HCT116 (cell line): Measurements from ENCODE around the gene AQP12B. TPM values are rescaled to one million over a fixed set of nuclear protein-coding genes. Genes with fewer than 3 reads are reported as not detected.

ENCODE experiments used
- ATAC-seq: fragments of 200-7000 bp; cut with Tn5 transposase; 2 replicates; pipeline ENCODE4 v1.9.1; 2020; ENCODE audit warnings: mild to moderate bottlenecking, moderate library complexity
- BruUV-seq: library from RNA; stranded (reverse); fragments of 400-500 nt; replicated peaks from 2 replicates; lab custom pipeline; 2021; lab: Mats Ljungman, UMichigan
- CTCF ChIA-PET: fragments of 300-600 bp; sonication (Branson Sonifier 250); formaldehyde crosslinking; loops from one replicate; lab custom pipeline; 2021; ENCODE audit warnings: antibody characterized with exemption; lab: Charles Lee
- POLR2A ChIA-PET: fragments of 300-600, 350-600 bp; sonication (Branson Sonifier 250); formaldehyde crosslinking; loops from one replicate; lab custom pipeline; 2021; ENCODE audit warnings: antibody characterized with exemption; lab: Charles Lee
- RAD21 ChIA-PET, 2 experiments: fragments of 300-600 bp; sonication (Branson Sonifier 250); formaldehyde crosslinking; loops; one replicate each; lab custom pipeline; 2023; ENCODE audit warnings: low total read pairs in 2 of 2; ENCODE audit not compliant: uncharacterized antibody in 2 of 2, unreplicated experiment in 2 of 2, low non-redundant PET in 1 of 2; lab: Charles Lee
- DNase-seq: peaks from one replicate; pipeline ENCODE4 v3.0.0-alpha.2; 2010; ENCODE audit warnings: low read depth, low spot score
- H2AFZ ChIP-seq: fragments of 200-600 bp; shearing (Covaris generic), sonication (generic); 2 replicates; pipeline ENCODE4 v1.6.1; 2017; ENCODE audit warnings: low read depth, mixed run types, mixed read lengths, antibody characterized with exemption, low read length; ENCODE audit not compliant: poor library complexity, severe bottlenecking
- H3K27ac ChIP-seq: 2 replicates; pipeline ENCODE4 v1.5.1; 2012; ENCODE audit warnings: low read depth, low read length
- H3K27me3 ChIP-seq: fragments of 200-600 bp; sonication (generic); 2 replicates; pipeline ENCODE4 v1.6.1; 2016; ENCODE audit warnings: mixed run types, low read length, mixed read lengths; ENCODE audit not compliant: insufficient read depth
- H3K36me3 ChIP-seq, 2 experiments: fragments of 200-500 bp in 1 of 2; fragments of 200-600 bp in 1 of 2; sonication (Bioruptor generic) in 1 of 2; sonication (generic) in 1 of 2; 2 replicates each; pipeline versions ENCODE4 v1.5.1 to v1.6.1; 2014 to 2016; ENCODE audit warnings: low read length in 2 of 2, inconsistent platforms in 1 of 2, mixed read lengths in 1 of 2, mixed run types in 1 of 2; ENCODE audit not compliant: insufficient read depth in 2 of 2, control insufficient read depth in 1 of 2
- H3K4me1 ChIP-seq, 2 experiments: fragments of 200-600 bp in 1 of 2; sonication (generic) in 1 of 2; 2 replicates each; pipeline versions ENCODE4 v1.5.1 to v1.6.1; 2012 to 2017; ENCODE audit warnings: low read length in 2 of 2, inconsistent platforms in 1 of 2, mild to moderate bottlenecking in 1 of 2, mixed read lengths in 1 of 2, mixed run types in 1 of 2, moderate library complexity in 1 of 2; ENCODE audit not compliant: insufficient read depth in 2 of 2, control insufficient read depth in 1 of 2
- H3K4me2 ChIP-seq: fragments of 200-600 bp; sonication (generic); 2 replicates; pipeline ENCODE4 v1.6.1; 2017; ENCODE audit warnings: mixed run types, low read length, mixed read lengths
- H3K4me3 ChIP-seq, 2 experiments: fragments of 200-600 bp in 1 of 2; sonication (generic) in 1 of 2; replicated peaks in 1 of 2; 2 replicates each; pipeline ENCODE4 v1.5.1; 2011 to 2016; ENCODE audit warnings: low read length in 2 of 2, control low read depth in 1 of 2, low read depth in 1 of 2, mild to moderate bottlenecking in 1 of 2, mixed read lengths in 1 of 2, mixed run types in 1 of 2
- H3K79me2 ChIP-seq: fragments of 200-600 bp; sonication (generic); 2 replicates; pipeline ENCODE4 v1.6.1; 2017; ENCODE audit warnings: mild to moderate bottlenecking, mixed run types, low read length, moderate library complexity, mixed read lengths; ENCODE audit not compliant: insufficient read depth
- H3K9ac ChIP-seq: fragments of 200-600 bp; sonication (generic); 2 replicates; pipeline ENCODE4 v1.6.1; 2016; ENCODE audit warnings: low read length, mixed read lengths
- H3K9me2 ChIP-seq: fragments of 200-600 bp; sonication (generic), shearing (Covaris generic); 2 replicates; pipeline ENCODE4 v1.6.1; 2017; ENCODE audit warnings: mixed run types, mild to moderate bottlenecking, moderate library complexity; ENCODE audit not compliant: insufficient read depth
- H3K9me3 ChIP-seq, 2 experiments: fragments of 200-500 bp in 1 of 2; fragments of 200-600 bp in 1 of 2; sonication (Bioruptor generic) in 1 of 2; sonication (generic) in 1 of 2; 2 replicates each; pipeline ENCODE4 v1.6.1; 2014 to 2017; ENCODE audit warnings: low read length in 2 of 2, mixed read lengths in 2 of 2, inconsistent platforms in 1 of 2, low read depth in 1 of 2, mild to moderate bottlenecking in 1 of 2, mixed run types in 1 of 2, moderate library complexity in 1 of 2; ENCODE audit not compliant: control insufficient read depth in 1 of 2, insufficient read depth in 1 of 2
- H4K20me1 ChIP-seq: fragments of 200-600 bp; sonication (generic), shearing (Covaris generic); 2 replicates; pipeline ENCODE4 v1.6.1; 2017; ENCODE audit warnings: mixed run types, mild to moderate bottlenecking, moderate library complexity; ENCODE audit not compliant: insufficient read depth
- CBX3 ChIP-seq: IDR thresholded peaks from 2 replicates; pipeline ENCODE4 v1.6.1; 2012; ENCODE audit warnings: low read depth
- ELF1 ChIP-seq: IDR thresholded peaks from 2 replicates; pipeline ENCODE4 v1.6.1; 2012; ENCODE audit warnings: low read depth, borderline replicate concordance
- EZH2phosphoT487 ChIP-seq: fragments of 200-600 bp; IDR thresholded peaks from 2 replicates; pipeline ENCODE4 v1.6.1; 2018; ENCODE audit warnings: antibody characterized with exemption, borderline replicate concordance
- FOSL1 ChIP-seq: IDR thresholded peaks from 2 replicates; pipeline ENCODE4 v1.6.1; 2012; ENCODE audit warnings: low read depth
- RAD21 ChIP-seq: IDR thresholded peaks from 2 replicates; pipeline ENCODE4 v1.6.1; 2012; ENCODE audit warnings: low read depth, mild to moderate bottlenecking
- SIN3A ChIP-seq: IDR thresholded peaks from 2 replicates; pipeline ENCODE4 v1.6.1; 2012; ENCODE audit warnings: low read depth
- TCF7L2 ChIP-seq: IDR thresholded peaks from 2 replicates; pipeline ENCODE4 v1.7.0; 2011; ENCODE audit warnings: borderline replicate concordance, inconsistent platforms; ENCODE audit not compliant: insufficient read depth, insufficient read length; ENCODE audit errors: extremely low read depth
- YY1 ChIP-seq: IDR thresholded peaks from 2 replicates; pipeline ENCODE4 v1.6.1; 2011; ENCODE audit warnings: low read length, low read depth, moderate library complexity, mild to moderate bottlenecking; ENCODE audit not compliant: insufficient replicate concordance; ENCODE audit errors: extremely low read depth
- ZNF274 ChIP-seq: fragments of 200-500 bp; sonication (Bioruptor generic); IDR thresholded peaks from 2 replicates; pipeline ENCODE4 v1.6.1; 2014; ENCODE audit warnings: mild to moderate bottlenecking, low read depth, low read length, inconsistent platforms
- intact Hi-C: fragments of 100-400 bp; cut with micrococcal nuclease; formaldehyde crosslinking; loops from 2 replicates; pipeline ENCODE4 v1.10.0; 2022
- total RNA-seq: library from RNA; stranded (reverse); gene quantifications from one replicate; pipeline ENCODE4 v1.2.1, GENCODE V29; 2021; ENCODE audit not compliant: unreplicated experiment
- TF ChIP-seq, protein P1 (sequence below): IDR thresholded peaks from 2 replicates; pipeline ENCODE4 v1.6.1; 2012
- TF ChIP-seq, protein P2 (sequence below): IDR thresholded peaks from 2 replicates; pipeline ENCODE4 v1.6.1; 2011; ENCODE audit warnings: mild to moderate bottlenecking, low read length, moderate library complexity; ENCODE audit not compliant: insufficient replicate concordance; ENCODE audit errors: extremely low read depth

The AQP12B gene
- total RNA-seq, 1 experiment from 2014 or later = not detected

DNA sequence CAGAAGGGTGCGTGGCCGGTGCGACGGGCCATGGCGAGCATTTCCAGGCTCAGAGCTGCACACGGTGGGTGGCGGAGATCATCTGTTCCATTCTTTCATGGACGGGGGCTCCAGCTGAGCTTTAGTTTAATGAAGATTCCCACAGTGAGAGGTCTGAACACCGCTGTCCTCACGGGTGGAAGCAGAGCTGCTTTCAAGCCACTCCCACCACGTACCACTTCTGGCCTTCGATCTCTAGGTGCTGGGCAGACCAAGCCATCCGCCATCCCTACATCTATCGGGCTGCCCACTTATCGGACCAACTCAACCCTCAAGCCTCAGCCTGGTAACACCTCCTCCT lies 38.9 kb downstream of the AQP12B start:
- no peak for DNase-seq
- Histone ChIP-seq H3K9me3 (no peaks in the 10 kb centered on the region), H3K4me3 (no peak overlapping the region), H3K36me3 (no peaks in the 10 kb centered on the region), H3K4me1 (no peaks in the 10 kb centered on the region), H4K20me1 (no peaks in the 10 kb centered on the region), H3K9me2 (no peaks in the 10 kb centered on the region), H3K79me2 (no peaks in the 10 kb centered on the region), H3K27ac (no peak overlapping the region), H3K27me3 (0 out of 2 replicates have a peak, but pooled peaks cover 5% of the 10 kb centered on the region), H3K4me2 (no peak overlapping the region), H3K9ac (no peak overlapping the region), H2AFZ (no peak overlapping the region)
- ATAC-seq = no peak
- BruUV-seq = no TSS peak
- TF ChIP-seq FOSL1 (no peak), CBX3 (no peak), YY1 (no peak), ZNF274 (no peak), SIN3A (no peak), RAD21 (no peak), TCF7L2 (no peak), EZH2phosphoT487 (no peak), ELF1 (no peak)
- TF ChIP-seq, protein P1, sequence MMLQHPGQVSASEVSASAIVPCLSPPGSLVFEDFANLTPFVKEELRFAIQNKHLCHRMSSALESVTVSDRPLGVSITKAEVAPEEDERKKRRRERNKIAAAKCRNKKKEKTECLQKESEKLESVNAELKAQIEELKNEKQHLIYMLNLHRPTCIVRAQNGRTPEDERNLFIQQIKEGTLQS = no peak
- TF ChIP-seq, protein P2, sequence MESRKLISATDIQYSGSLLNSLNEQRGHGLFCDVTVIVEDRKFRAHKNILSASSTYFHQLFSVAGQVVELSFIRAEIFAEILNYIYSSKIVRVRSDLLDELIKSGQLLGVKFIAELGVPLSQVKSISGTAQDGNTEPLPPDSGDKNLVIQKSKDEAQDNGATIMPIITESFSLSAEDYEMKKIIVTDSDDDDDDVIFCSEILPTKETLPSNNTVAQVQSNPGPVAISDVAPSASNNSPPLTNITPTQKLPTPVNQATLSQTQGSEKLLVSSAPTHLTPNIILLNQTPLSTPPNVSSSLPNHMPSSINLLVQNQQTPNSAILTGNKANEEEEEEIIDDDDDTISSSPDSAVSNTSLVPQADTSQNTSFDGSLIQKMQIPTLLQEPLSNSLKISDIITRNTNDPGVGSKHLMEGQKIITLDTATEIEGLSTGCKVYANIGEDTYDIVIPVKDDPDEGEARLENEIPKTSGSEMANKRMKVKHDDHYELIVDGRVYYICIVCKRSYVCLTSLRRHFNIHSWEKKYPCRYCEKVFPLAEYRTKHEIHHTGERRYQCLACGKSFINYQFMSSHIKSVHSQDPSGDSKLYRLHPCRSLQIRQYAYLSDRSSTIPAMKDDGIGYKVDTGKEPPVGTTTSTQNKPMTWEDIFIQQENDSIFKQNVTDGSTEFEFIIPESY = no peak
- intact Hi-C loops = no loop called here
- ChIA-PET RAD21 (no interaction called here), CTCF (no interaction called here), POLR2A (no interaction called here)
